ENCODE data around the gene VRTN.
A peak's percentile ranks its signal among the peaks of the same experiment; 100 is the strongest.

The VRTN gene

DNA sequence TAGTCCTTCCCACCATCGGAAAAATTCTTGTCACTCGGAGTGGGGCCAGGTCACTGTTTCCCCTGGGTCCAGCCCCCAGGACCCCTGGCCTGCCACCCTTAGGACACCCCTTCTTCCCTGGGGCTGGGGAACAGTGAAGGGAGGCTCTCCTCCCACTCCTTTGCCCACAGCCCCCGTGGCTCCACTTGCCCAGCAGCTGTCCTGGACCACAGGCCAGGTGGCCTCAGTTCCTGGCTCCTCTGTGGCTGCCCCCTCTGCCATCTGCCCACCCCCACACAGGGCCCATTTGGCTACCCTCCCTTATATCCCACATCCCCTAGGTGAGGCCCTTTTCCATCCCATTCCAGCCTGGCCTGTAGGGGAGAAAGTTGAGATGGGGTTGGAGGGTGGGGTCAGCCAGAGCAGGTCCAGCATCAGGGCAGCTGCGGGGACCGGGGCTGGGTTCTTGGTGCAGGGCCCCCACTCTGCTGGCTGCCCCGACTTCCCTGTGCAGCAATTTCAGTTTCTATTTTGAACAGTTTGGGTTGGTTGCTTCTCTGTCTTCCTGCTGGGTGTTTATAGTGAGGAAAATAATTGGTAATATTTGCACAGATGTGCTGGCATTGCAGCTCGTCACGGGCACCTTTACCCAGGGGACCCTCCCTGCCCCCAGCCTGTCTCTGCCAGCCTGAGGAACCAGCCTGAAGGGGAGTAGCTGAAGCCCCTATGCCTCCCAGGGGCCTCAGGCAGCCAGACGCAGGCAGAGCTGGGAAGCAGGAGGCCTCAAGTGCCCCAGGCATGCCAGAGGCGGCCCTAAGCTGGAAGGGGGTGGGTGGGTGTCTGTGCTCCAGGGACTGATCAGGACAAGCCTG, 54.4 kb downstream of the VRTN start:
- H3K9ac ChIP-seq: peak overlapping the region; percentile 56; the same call in 1 of the 2 replicates
- H3K27ac ChIP-seq: peak overlapping the region; percentile 77
- H3K27me3 ChIP-seq (ENCODE audit: insufficient read depth, low read depth): no peaks in the 10 kb centered on the region
- H3K4me2 ChIP-seq: peak overlapping the region; percentile 86
- no peak overlapping the region for H3K4me3 ChIP-seq (IDR thresholded peaks at IDR 0.05; ENCODE audit: insufficient read depth, low read depth, low read length)
- H3K4me1 ChIP-seq (ENCODE audit: low read depth, poor library complexity, severe bottlenecking): peaks cover 26% of the 10 kb centered on the region
- H2AFZ ChIP-seq (ENCODE audit: low read depth): peak overlapping the region; percentile 85
- H3K36me3 ChIP-seq (ENCODE audit: insufficient read depth): no peaks in the 10 kb centered on the region
- TF ChIP-seq CTCF (conservative IDR thresholded peaks at IDR 0.05; ENCODE audit: low read depth, low read length): no peak
- H4K20me1 ChIP-seq (ENCODE audit: insufficient read depth): no peaks in the 10 kb centered on the region
- H3K79me2 ChIP-seq (ENCODE audit: insufficient read depth, low read depth): no peaks in the 10 kb centered on the region

GRCh38 chr14:74403619-74404417, 55.5 kb downstream of the VRTN start:
- H2AFZ ChIP-seq (ENCODE audit: low read depth): no peak overlapping the region
- H3K36me3 ChIP-seq (ENCODE audit: insufficient read depth): no peaks in the 10 kb centered on the region
- TF ChIP-seq CTCF (conservative IDR thresholded peaks at IDR 0.05; ENCODE audit: low read depth, low read length): no peak
- no peak overlapping the region for H3K27ac ChIP-seq
- no peaks in the 10 kb centered on the region for H4K20me1 ChIP-seq (ENCODE audit: insufficient read depth)
- no peaks in the 10 kb centered on the region for H3K27me3 ChIP-seq (ENCODE audit: insufficient read depth, low read depth)
- H3K4me2 ChIP-seq: peak overlapping the region; percentile 86; the same call in 1 of the 2 replicates
- H3K79me2 ChIP-seq (ENCODE audit: insufficient read depth, low read depth): no peaks in the 10 kb centered on the region
- H3K4me3 ChIP-seq (IDR thresholded peaks at IDR 0.05; ENCODE audit: insufficient read depth, low read depth, low read length): no peak overlapping the region
- peaks cover 26% of the 10 kb centered on the region for H3K4me1 ChIP-seq (ENCODE audit: low read depth, poor library complexity, severe bottlenecking)
- H3K9ac ChIP-seq: no peak overlapping the region

DNA sequence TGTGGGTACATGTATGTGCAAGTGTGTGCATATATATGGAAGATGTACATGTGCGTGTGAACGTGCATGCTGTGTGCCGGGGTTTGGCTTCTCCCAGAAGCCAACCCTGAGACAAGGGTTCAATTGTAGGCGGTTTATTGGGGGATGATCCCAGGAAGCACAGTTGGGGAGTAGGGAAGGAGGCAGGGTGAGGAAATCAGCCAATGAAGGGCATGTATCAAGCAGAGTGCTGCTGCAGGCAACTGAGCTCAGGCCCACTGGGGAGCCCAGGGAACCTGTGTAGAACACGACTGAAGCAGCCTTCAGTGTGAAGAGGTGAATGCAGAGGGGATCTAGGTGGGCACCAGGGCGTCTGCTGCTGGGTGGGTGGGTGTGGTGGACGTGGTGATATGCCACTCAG, 56.2 kb downstream of the VRTN start:
- no peak overlapping the region for H3K9ac ChIP-seq
- no peak overlapping the region for H3K4me2 ChIP-seq
- H3K36me3 ChIP-seq (ENCODE audit: insufficient read depth): no peaks in the 10 kb centered on the region
- H3K4me1 ChIP-seq (ENCODE audit: low read depth, poor library complexity, severe bottlenecking): peaks cover 26% of the 10 kb centered on the region
- no peaks in the 10 kb centered on the region for H3K79me2 ChIP-seq (ENCODE audit: insufficient read depth, low read depth)
- no peak overlapping the region for H3K27ac ChIP-seq
- no peak for TF ChIP-seq CTCF (conservative IDR thresholded peaks at IDR 0.05; ENCODE audit: low read depth, low read length)
- H3K4me3 ChIP-seq (IDR thresholded peaks at IDR 0.05; ENCODE audit: insufficient read depth, low read depth, low read length): no peak overlapping the region
- H2AFZ ChIP-seq (ENCODE audit: low read depth): no peak overlapping the region
- no peaks in the 10 kb centered on the region for H3K27me3 ChIP-seq (ENCODE audit: insufficient read depth, low read depth)
- no peaks in the 10 kb centered on the region for H4K20me1 ChIP-seq (ENCODE audit: insufficient read depth)

GRCh38 chr14:74405663-74406062, 57.4 kb downstream of the VRTN start:
- Histone ChIP-seq H3K27ac (no peak overlapping the region), H3K27me3 (ENCODE audit: insufficient read depth, low read depth) (no peaks in the 10 kb centered on the region), H3K9ac (no peak overlapping the region), H3K4me1 (ENCODE audit: low read depth, poor library complexity, severe bottlenecking) (peaks cover 26% of the 10 kb centered on the region), H3K79me2 (ENCODE audit: insufficient read depth, low read depth) (no peaks in the 10 kb centered on the region), H3K36me3 (ENCODE audit: insufficient read depth) (no peaks in the 10 kb centered on the region), H3K4me2 (no peak overlapping the region), H3K4me3 (IDR thresholded peaks at IDR 0.05; ENCODE audit: insufficient read depth, low read depth, low read length) (no peak overlapping the region), H4K20me1 (ENCODE audit: insufficient read depth) (no peaks in the 10 kb centered on the region), H2AFZ (ENCODE audit: low read depth) (no peak overlapping the region)
- no peak for TF ChIP-seq CTCF (conservative IDR thresholded peaks at IDR 0.05; ENCODE audit: low read depth, low read length)

Measured in KMS-11 (cell line).